ENCODE data around the gene PATJ.
"Not testable (repeated sequence)": the region's sequence is repeated elsewhere in the genome, so short reads cannot be mapped to it uniquely, and the experiment has no call there.

Gene PATJ

GRCh38 chr1:61741711-61742619 is at the start of gene PATJ:
PATJ (plus strand) TSS chr1:61742480; CDS start chr1:61762893, 20,413 bp downstream.
- Histone ChIP-seq H3K4me3 (ENCODE audit: low read length in 2 of 2) (peak within 1 kb of the TSS; percentile 83 to 85), H3K36me3 (ENCODE audit: control insufficient read depth in 2 of 2, insufficient read depth in 2 of 2, low read length in 2 of 2) (no peaks in the 10 kb centered on the region), H3K27me3 (ENCODE audit: control insufficient read depth in 1 of 2, insufficient read depth in 2 of 2, low read length in 2 of 2) (no peaks in the 10 kb centered on the region), H3K9ac (ENCODE audit: low read length in 2 of 2) (peak within 1 kb of the TSS; percentile 98 to 99), H3K27ac (ENCODE audit: low read length) (peak within 1 kb of the TSS; percentile 95), H3K4me1 (ENCODE audit: control insufficient read depth, insufficient read depth, low read length) (no peaks in the 10 kb centered on the region), H3K9me3 (ENCODE audit: control insufficient read depth in 2 of 2, low read length in 2 of 2) (no peaks in the 10 kb centered on the region)

- peak overlapping the region in 1 of 2 donors; percentile 13 for H3K9ac ChIP-seq (ENCODE audit: low read length in 2 of 2)
- peaks cover 6 to 28% of the 10 kb centered on the region in 2 donors for H3K36me3 ChIP-seq (ENCODE audit: control insufficient read depth in 2 of 2, insufficient read depth in 2 of 2, low read length in 2 of 2)
- H3K4me1 ChIP-seq (ENCODE audit: control insufficient read depth, insufficient read depth, low read length) = no peaks in the 10 kb centered on the region
- no peaks in the 10 kb centered on the region for H3K9me3 ChIP-seq (ENCODE audit: control insufficient read depth in 2 of 2, low read length in 2 of 2)
- H3K4me3 ChIP-seq (ENCODE audit: low read length in 2 of 2) = no peak overlapping the region
- H3K27me3 ChIP-seq (ENCODE audit: control insufficient read depth in 1 of 2, insufficient read depth in 2 of 2, low read length in 2 of 2) = no peaks in the 10 kb centered on the region
- H3K27ac ChIP-seq (ENCODE audit: low read length) = no peak overlapping the region
These were observed 42.1 kb upstream of the PATJ start for GRCh38 chr1:61699911-61700851.

GRCh38 chr1:61708953-61709907 is 33.0 kb upstream of the PATJ start:
- Histone ChIP-seq H3K36me3 (ENCODE audit: control insufficient read depth in 2 of 2, insufficient read depth in 2 of 2, low read length in 2 of 2) (peaks cover 7 to 24% of the 10 kb centered on the region in 2 donors), H3K4me1 (ENCODE audit: control insufficient read depth, insufficient read depth, low read length) (no peaks in the 10 kb centered on the region), H3K27me3 (ENCODE audit: control insufficient read depth in 1 of 2, insufficient read depth in 2 of 2, low read length in 2 of 2) (no peaks in the 10 kb centered on the region), H3K4me3 (ENCODE audit: low read length in 2 of 2) (no peak overlapping the region), H3K9ac (ENCODE audit: low read length in 2 of 2) (no peak overlapping the region), H3K9me3 (ENCODE audit: control insufficient read depth in 2 of 2, low read length in 2 of 2) (no peaks in the 10 kb centered on the region), H3K27ac (ENCODE audit: low read length) (no peak overlapping the region)

- no peak overlapping the region for H3K4me3 ChIP-seq (ENCODE audit: low read length in 2 of 2)
- peaks cover 7 to 18% of the 10 kb centered on the region in 2 donors for H3K36me3 ChIP-seq (ENCODE audit: control insufficient read depth in 2 of 2, insufficient read depth in 2 of 2, low read length in 2 of 2)
- H3K27ac ChIP-seq (ENCODE audit: low read length) = no peak overlapping the region
- no peak overlapping the region for H3K9ac ChIP-seq (ENCODE audit: low read length in 2 of 2)
- no peaks in the 10 kb centered on the region for H3K4me1 ChIP-seq (ENCODE audit: control insufficient read depth, insufficient read depth, low read length)
- H3K27me3 ChIP-seq (ENCODE audit: control insufficient read depth in 1 of 2, insufficient read depth in 2 of 2, low read length in 2 of 2) = no peaks in the 10 kb centered on the region
- no peaks in the 10 kb centered on the region for H3K9me3 ChIP-seq (ENCODE audit: control insufficient read depth in 2 of 2, low read length in 2 of 2)
These were observed 32.4 kb upstream of the PATJ start for GRCh38 chr1:61709908-61710289.

GRCh38 chr1:61711257-61711656 is 31.0 kb upstream of the PATJ start:
- H3K9ac ChIP-seq (ENCODE audit: low read length in 2 of 2); H3K27me3 ChIP-seq (ENCODE audit: control insufficient read depth in 1 of 2, insufficient read depth in 2 of 2, low read length in 2 of 2); H3K4me1 ChIP-seq (ENCODE audit: control insufficient read depth, insufficient read depth, low read length): not testable (repeated sequence)

GRCh38 chr1:61711969-61712368 is 30.3 kb upstream of the PATJ start:
- Histone ChIP-seq H3K27ac (ENCODE audit: low read length) (no peak overlapping the region), H3K27me3 (ENCODE audit: control insufficient read depth in 1 of 2, insufficient read depth in 2 of 2, low read length in 2 of 2) (no peaks in the 10 kb centered on the region), H3K9ac (ENCODE audit: low read length in 2 of 2) (no peak overlapping the region), H3K4me3 (ENCODE audit: low read length in 2 of 2) (no peak overlapping the region), H3K4me1 (ENCODE audit: control insufficient read depth, insufficient read depth, low read length) (no peaks in the 10 kb centered on the region), H3K36me3 (ENCODE audit: control insufficient read depth in 2 of 2, insufficient read depth in 2 of 2, low read length in 2 of 2) (peaks cover 3 to 12% of the 10 kb centered on the region in 2 donors), H3K9me3 (ENCODE audit: control insufficient read depth in 2 of 2, low read length in 2 of 2) (no peaks in the 10 kb centered on the region)

More at GRCh38 chr1:61711257-61711656, 31.0 kb upstream of the PATJ start:
- peaks cover 3 to 12% of the 10 kb centered on the region in 2 donors for H3K36me3 ChIP-seq (ENCODE audit: control insufficient read depth in 2 of 2, insufficient read depth in 2 of 2, low read length in 2 of 2)
- not testable (repeated sequence) for H3K9me3 ChIP-seq (ENCODE audit: control insufficient read depth in 2 of 2, low read length in 2 of 2); H3K27ac ChIP-seq (ENCODE audit: low read length); H3K4me3 ChIP-seq (ENCODE audit: low read length in 2 of 2)

- H3K4me3 ChIP-seq (ENCODE audit: low read length in 2 of 2); H3K36me3 ChIP-seq (ENCODE audit: control insufficient read depth in 2 of 2, insufficient read depth in 2 of 2, low read length in 2 of 2); H3K27ac ChIP-seq (ENCODE audit: low read length); H3K9me3 ChIP-seq (ENCODE audit: control insufficient read depth in 2 of 2, low read length in 2 of 2); H3K4me1 ChIP-seq (ENCODE audit: control insufficient read depth, insufficient read depth, low read length); H3K27me3 ChIP-seq (ENCODE audit: control insufficient read depth in 1 of 2, insufficient read depth in 2 of 2, low read length in 2 of 2); H3K9ac ChIP-seq (ENCODE audit: low read length in 2 of 2): not testable (repeated sequence)
These were observed 23.1 kb upstream of the PATJ start for GRCh38 chr1:61718996-61719663.

GRCh38 chr1:61724506-61724812 is 17.8 kb upstream of the PATJ start:
- peak overlapping the region; percentile 100 for H3K4me3 ChIP-seq (ENCODE audit: low read length in 2 of 2)
- no peaks in the 10 kb centered on the region for H3K9me3 ChIP-seq (ENCODE audit: control insufficient read depth in 2 of 2, low read length in 2 of 2)
- H3K36me3 ChIP-seq (ENCODE audit: control insufficient read depth in 2 of 2, insufficient read depth in 2 of 2, low read length in 2 of 2) = peaks cover 0 to 2% of the 10 kb centered on the region in 2 donors
- no peaks in the 10 kb centered on the region for H3K27me3 ChIP-seq (ENCODE audit: control insufficient read depth in 1 of 2, insufficient read depth in 2 of 2, low read length in 2 of 2)
- peaks cover 4% of the 10 kb centered on the region for H3K4me1 ChIP-seq (ENCODE audit: control insufficient read depth, insufficient read depth, low read length)
- H3K9ac ChIP-seq (ENCODE audit: low read length in 2 of 2) = peak overlapping the region; percentile 100
- peak overlapping the region; percentile 94 for H3K27ac ChIP-seq (ENCODE audit: low read length)

- Histone ChIP-seq H3K36me3 (ENCODE audit: control insufficient read depth in 2 of 2, insufficient read depth in 2 of 2, low read length in 2 of 2) (peaks cover 0 to 2% of the 10 kb centered on the region in 2 donors), H3K4me1 (ENCODE audit: control insufficient read depth, insufficient read depth, low read length) (peaks cover 4% of the 10 kb centered on the region), H3K9ac (ENCODE audit: low read length in 2 of 2) (peak within 1 kb of the TSS; percentile 100), H3K4me3 (ENCODE audit: low read length in 2 of 2) (peak within 1 kb of the TSS; percentile 100), H3K27ac (ENCODE audit: low read length) (peak within 1 kb of the TSS; percentile 94), H3K27me3 (ENCODE audit: control insufficient read depth in 1 of 2, insufficient read depth in 2 of 2, low read length in 2 of 2) (no peaks in the 10 kb centered on the region), H3K9me3 (ENCODE audit: control insufficient read depth in 2 of 2, low read length in 2 of 2) (no peaks in the 10 kb centered on the region)
These were observed 17.2 kb upstream of the PATJ start, which contains the start of gene TM2D1 for GRCh38 chr1:61724813-61725694. TM2D1 (minus strand) TSS chr1:61725141; CDS start chr1:61725120, 21 bp downstream.

Measured in stomach smooth muscle (tissue), 2 donors.